Gastrocnemius medialis (tissue), 4 donors: ENCODE data around the gene TBC1D8.

Experiments
- POLR2A ChIP-seq, 2 donors: fragments of 450-650 bp; IDR thresholded peaks; one replicate each; pipeline ENCODE4 v1.6.1; 2017; ENCODE audit warnings: antibody characterized with exemption in 2 of 2, mild to moderate bottlenecking in 2 of 2, moderate library complexity in 2 of 2
- TF ChIP-seq, protein P1 (sequence below), 5 experiments: fragments of 450-650 bp in 3 of 5; fragments of 200-600 bp in 2 of 5; sonication (generic) in 2 of 5; IDR thresholded peaks in 4 of 5; conservative IDR thresholded peaks in 1 of 5; 1 replicate in 4 of 5; 2 replicates in 1 of 5; pipeline ENCODE4 v1.5.1; 2016 to 2019; ENCODE audit warnings: antibody characterized with exemption in 5 of 5, mild to moderate bottlenecking in 3 of 5, moderate library complexity in 3 of 5

DNA sequence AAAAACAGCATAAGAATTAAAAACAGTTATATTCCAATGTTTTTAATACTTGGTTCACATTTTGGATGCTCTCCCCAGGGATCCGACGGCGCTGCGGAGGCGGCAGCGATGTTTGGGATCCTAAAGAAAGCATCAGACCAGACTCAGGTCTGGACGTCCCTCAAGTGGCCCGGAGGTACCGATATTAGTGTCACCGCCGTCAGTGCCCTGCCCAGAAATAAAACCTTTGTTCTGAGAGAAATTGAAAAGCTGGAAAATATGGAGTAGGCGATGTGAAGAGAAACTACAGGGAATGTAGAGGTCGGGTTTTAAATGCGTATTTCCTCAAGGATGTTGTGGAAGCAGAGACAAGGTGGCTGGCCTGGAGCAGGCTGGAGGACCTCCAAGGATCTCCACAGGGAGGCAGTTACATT lies 683 bp upstream of the TBC1D8 start:
- TF ChIP-seq, protein P1, sequence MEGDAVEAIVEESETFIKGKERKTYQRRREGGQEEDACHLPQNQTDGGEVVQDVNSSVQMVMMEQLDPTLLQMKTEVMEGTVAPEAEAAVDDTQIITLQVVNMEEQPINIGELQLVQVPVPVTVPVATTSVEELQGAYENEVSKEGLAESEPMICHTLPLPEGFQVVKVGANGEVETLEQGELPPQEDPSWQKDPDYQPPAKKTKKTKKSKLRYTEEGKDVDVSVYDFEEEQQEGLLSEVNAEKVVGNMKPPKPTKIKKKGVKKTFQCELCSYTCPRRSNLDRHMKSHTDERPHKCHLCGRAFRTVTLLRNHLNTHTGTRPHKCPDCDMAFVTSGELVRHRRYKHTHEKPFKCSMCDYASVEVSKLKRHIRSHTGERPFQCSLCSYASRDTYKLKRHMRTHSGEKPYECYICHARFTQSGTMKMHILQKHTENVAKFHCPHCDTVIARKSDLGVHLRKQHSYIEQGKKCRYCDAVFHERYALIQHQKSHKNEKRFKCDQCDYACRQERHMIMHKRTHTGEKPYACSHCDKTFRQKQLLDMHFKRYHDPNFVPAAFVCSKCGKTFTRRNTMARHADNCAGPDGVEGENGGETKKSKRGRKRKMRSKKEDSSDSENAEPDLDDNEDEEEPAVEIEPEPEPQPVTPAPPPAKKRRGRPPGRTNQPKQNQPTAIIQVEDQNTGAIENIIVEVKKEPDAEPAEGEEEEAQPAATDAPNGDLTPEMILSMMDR (IDR thresholded peaks at IDR 0.05 in 4 of 5, conservative IDR thresholded peaks at IDR 0.05 in 1 of 5), result no peak
- no peak for TF ChIP-seq POLR2A (IDR thresholded peaks at IDR 0.05)
